Prostate gland (tissue), 2 donors: ENCODE measurements around the gene NAPA. TPM values are rescaled to one million over a fixed set of nuclear protein-coding genes. Genes with fewer than 3 reads are reported as not detected.

Source experiments
- DNase-seq: peaks from one replicate; pipeline ENCODE4 v3.0.0-alpha.2; 2019; ENCODE audit warnings: low spot score
- H3K27ac ChIP-seq, 2 donors: fragments of 200-600 bp; sonication (generic); 2 replicates each; pipeline ENCODE4 v1.5.1; 2017 to 2019
- H3K27me3 ChIP-seq: fragments of 200-600 bp; sonication (generic); replicated peaks from 2 replicates; pipeline ENCODE4 v1.5.1; 2019; ENCODE audit not compliant: insufficient read depth
- H3K36me3 ChIP-seq, 2 donors: fragments of 200-600 bp; sonication (generic); 1 replicate in 1 of 2; 2 replicates in 1 of 2; pipeline versions ENCODE4 v1.5.1 to v1.8.1; 2017 to 2019
- H3K4me1 ChIP-seq: fragments of 200-600 bp; sonication (generic); replicated peaks from 2 replicates; pipeline ENCODE4 v1.5.1; 2019
- H3K4me3 ChIP-seq, 2 donors: fragments of 200-600 bp; sonication (generic); 2 replicates each; pipeline ENCODE4 v1.5.1; 2017 to 2019
- H3K9me3 ChIP-seq: fragments of 200-600 bp; sonication (generic); 2 replicates; pipeline ENCODE4 v1.5.1; 2017
- POLR2A ChIP-seq: fragments of 450-650 bp; IDR thresholded peaks from one replicate; pipeline ENCODE4 v1.6.1; 2016; ENCODE audit warnings: antibody characterized with exemption, mild to moderate bottlenecking
- POLR2AphosphoS5 ChIP-seq: sonication (generic); formaldehyde crosslinking; IDR thresholded peaks from one replicate; pipeline ENCODE4 v1.6.1; 2017; ENCODE audit warnings: antibody characterized with exemption
- WGBS: methylation state at CpG from one replicate; pipeline ENCODE4 v1.1.5; 2018; 5-methylcytosine and 5-hydroxymethylcytosine counted together
- intact Hi-C: fragments of 100-400 bp; cut with DNase I; formaldehyde crosslinking; loops from one replicate; pipeline ENCODE4 v1.14.2; 2022
- total RNA-seq, 2 donors: library from RNA; depleted of rRNA; stranded (reverse); fragments of >200 nt; gene quantifications; one replicate each; pipeline ENCODE4 v1.1.0, GENCODE V29; 2016
- TF ChIP-seq, protein P1 (sequence below), 4 experiments: fragments of 200-600 bp in 2 of 4; fragments of 450-650 bp in 2 of 4; sonication (generic) in 2 of 4; IDR thresholded peaks; 1 replicate in 3 of 4; 2 replicates in 1 of 4; pipeline ENCODE4 v1.5.1; 2016 to 2019; ENCODE audit warnings: antibody characterized with exemption in 4 of 4, mild to moderate bottlenecking in 2 of 4, moderate library complexity in 2 of 4

NAPA gene
- total RNA-seq, 2 donors from 2014 or later, result 263 to 422 TPM

DNA sequence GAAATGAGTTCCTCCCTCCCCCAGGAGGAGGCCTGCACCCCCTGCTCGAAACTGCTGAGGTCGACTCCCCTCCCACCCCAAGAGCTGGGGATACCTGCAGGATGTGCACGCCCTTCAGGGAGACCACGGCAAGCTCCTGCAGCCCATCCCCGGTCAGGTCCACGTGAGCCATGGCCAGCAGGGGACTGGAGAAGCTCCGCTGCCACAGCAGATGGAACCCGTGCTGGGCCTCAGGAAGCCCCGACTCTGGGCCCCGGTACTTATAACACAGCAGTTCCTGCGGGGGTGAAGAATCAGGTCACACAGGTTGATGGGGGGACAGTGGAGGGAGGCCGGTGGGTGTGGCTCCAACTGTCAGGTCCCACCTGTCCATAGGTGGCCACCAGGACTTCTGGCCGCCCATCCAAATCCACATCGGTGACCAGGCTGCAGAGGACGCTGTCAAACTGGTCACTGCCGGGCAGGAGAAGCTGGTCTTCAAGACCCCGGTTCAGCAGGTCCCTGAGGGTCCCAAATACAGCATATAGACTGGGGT lies 38.4 kb downstream of the NAPA start:
- Histone ChIP-seq H3K36me3 (no peaks in the 10 kb centered on the region), H3K4me1 (no peaks in the 10 kb centered on the region), H3K27ac (no peak overlapping the region), H3K27me3 (no peaks in the 10 kb centered on the region), H3K9me3 (no peaks in the 10 kb centered on the region), H3K4me3 (no peak overlapping the region)
- DNase-seq, result no peak
- intact Hi-C loops, result no loop called here
- no peak for TF ChIP-seq POLR2A
- TF ChIP-seq POLR2AphosphoS5, result no peak
- TF ChIP-seq, protein P1, sequence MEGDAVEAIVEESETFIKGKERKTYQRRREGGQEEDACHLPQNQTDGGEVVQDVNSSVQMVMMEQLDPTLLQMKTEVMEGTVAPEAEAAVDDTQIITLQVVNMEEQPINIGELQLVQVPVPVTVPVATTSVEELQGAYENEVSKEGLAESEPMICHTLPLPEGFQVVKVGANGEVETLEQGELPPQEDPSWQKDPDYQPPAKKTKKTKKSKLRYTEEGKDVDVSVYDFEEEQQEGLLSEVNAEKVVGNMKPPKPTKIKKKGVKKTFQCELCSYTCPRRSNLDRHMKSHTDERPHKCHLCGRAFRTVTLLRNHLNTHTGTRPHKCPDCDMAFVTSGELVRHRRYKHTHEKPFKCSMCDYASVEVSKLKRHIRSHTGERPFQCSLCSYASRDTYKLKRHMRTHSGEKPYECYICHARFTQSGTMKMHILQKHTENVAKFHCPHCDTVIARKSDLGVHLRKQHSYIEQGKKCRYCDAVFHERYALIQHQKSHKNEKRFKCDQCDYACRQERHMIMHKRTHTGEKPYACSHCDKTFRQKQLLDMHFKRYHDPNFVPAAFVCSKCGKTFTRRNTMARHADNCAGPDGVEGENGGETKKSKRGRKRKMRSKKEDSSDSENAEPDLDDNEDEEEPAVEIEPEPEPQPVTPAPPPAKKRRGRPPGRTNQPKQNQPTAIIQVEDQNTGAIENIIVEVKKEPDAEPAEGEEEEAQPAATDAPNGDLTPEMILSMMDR (IDR thresholded peaks at IDR 0.05), result no peak
- 88% methylated on average over 17 of the region's 17 CpGs for WGBS

DNA sequence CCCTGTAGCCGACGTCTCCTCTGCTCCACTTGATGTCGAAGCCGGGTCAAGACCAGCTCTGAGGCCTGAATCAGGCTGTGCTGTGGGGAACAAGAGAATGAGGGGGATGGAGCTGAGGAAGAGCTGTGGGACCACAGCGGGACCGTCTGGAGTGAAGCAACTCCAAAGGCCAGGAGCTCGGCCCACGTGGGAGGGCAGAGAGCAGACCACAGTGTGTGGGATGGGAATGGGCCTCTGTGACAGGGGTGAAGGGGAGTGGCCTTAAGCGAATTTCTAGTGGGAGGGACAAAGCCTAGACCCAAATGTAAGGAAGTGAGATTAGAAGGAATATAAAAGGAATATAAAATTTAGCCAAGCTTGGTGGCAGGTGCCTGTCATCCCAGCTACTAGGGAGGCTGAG lies 39.4 kb downstream of the NAPA start:
- no peaks in the 10 kb centered on the region for H3K36me3 ChIP-seq
- 76% methylated on average over 9 of the region's 9 CpGs for WGBS
- no peak overlapping the region for H3K27ac ChIP-seq
- no peak overlapping the region for H3K4me3 ChIP-seq
- H3K4me1 ChIP-seq, result no peaks in the 10 kb centered on the region
- no peak for DNase-seq
- peaks cover 2% of the 10 kb centered on the region for H3K27me3 ChIP-seq
- TF ChIP-seq POLR2AphosphoS5 (no peak), POLR2A (no peak)
- TF ChIP-seq, protein P1 (IDR thresholded peaks at IDR 0.05), result no peak
- no peaks in the 10 kb centered on the region for H3K9me3 ChIP-seq
- intact Hi-C loops, result no loop called here

DNA sequence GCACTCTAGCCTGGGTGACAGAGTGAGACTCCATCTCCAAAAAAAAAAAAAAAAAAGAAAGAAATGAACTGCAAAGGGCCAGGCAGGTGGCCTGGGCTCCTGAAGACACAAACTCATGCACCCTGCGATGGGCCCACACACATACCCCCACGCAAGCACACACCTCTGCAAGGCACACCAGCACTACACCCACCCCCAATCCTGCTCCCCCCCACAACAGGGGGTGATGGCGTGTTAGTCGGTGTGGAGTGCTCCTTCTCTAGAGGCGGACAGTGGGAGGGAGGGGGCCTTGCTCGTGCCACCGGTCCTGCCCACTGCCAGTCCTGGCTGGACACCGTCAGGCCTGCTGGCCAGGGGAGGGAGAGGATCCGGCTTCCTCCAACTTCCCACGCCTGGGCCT lies 41.5 kb downstream of the NAPA start:
- no peak for DNase-seq
- Histone ChIP-seq H3K4me3 (no peak overlapping the region), H3K27ac (no peak overlapping the region), H3K36me3 (no peaks in the 10 kb centered on the region), H3K4me1 (no peaks in the 10 kb centered on the region), H3K27me3 (peaks cover 2% of the 10 kb centered on the region), H3K9me3 (no peaks in the 10 kb centered on the region)
- intact Hi-C loops, result no loop called here
- TF ChIP-seq, protein P1 (IDR thresholded peaks at IDR 0.05), result no peak
- TF ChIP-seq POLR2AphosphoS5, result no peak
- TF ChIP-seq POLR2A, result no peak
- WGBS, result 78% methylated on average over 9 of the region's 10 CpGs

GRCh38 chr19:47471733-47472457 lies 43.0 kb downstream of the NAPA start, which contains the start of gene SLC8A2:
TSS of gene SLC8A2 (minus strand) at chr19:47471893. CDS start at chr19:47466403, 5,490 bp downstream.
- H3K27me3 ChIP-seq, result peaks cover 2% of the 10 kb centered on the region
- H3K36me3 ChIP-seq, result no peaks in the 10 kb centered on the region
- no peaks in the 10 kb centered on the region for H3K4me1 ChIP-seq
- WGBS, result 5% methylated on average over 20 of the region's 29 CpGs
- no peak within 1 kb of the TSS for H3K4me3 ChIP-seq
- no peak within 1 kb of the TSS for H3K27ac ChIP-seq
- no peak for TF ChIP-seq POLR2A
- TF ChIP-seq, protein P1 (IDR thresholded peaks at IDR 0.05), result no peak
- no peak for TF ChIP-seq POLR2AphosphoS5
- intact Hi-C loops, result no loop called here
- peak; percentile 49 for DNase-seq
- H3K9me3 ChIP-seq, result no peaks in the 10 kb centered on the region

GRCh38 chr19:47471381-47471732 lies 43.5 kb downstream of the NAPA start:
- no peak overlapping the region for H3K27ac ChIP-seq
- H3K27me3 ChIP-seq, result peaks cover 2% of the 10 kb centered on the region
- H3K36me3 ChIP-seq, result no peaks in the 10 kb centered on the region
- intact Hi-C loops, result no loop called here
- no peaks in the 10 kb centered on the region for H3K9me3 ChIP-seq
- TF ChIP-seq, protein P1 (IDR thresholded peaks at IDR 0.05), result no peak
- TF ChIP-seq POLR2AphosphoS5, result no peak
- TF ChIP-seq POLR2A, result no peak
- no peaks in the 10 kb centered on the region for H3K4me1 ChIP-seq
- no peak overlapping the region for H3K4me3 ChIP-seq
- 3% methylated on average over 13 of the region's 16 CpGs for WGBS
- DNase-seq, result no peak
